ENCODE data around the gene EIF2S3.

EIF2S3 gene

GRCh38 chrX:24097741-24098260, 43.0 kb downstream of the EIF2S3 start:
- H3K4me3 ChIP-seq (ENCODE audit: low read depth, low read length): no peak overlapping the region
- TF ChIP-seq, protein P1, sequence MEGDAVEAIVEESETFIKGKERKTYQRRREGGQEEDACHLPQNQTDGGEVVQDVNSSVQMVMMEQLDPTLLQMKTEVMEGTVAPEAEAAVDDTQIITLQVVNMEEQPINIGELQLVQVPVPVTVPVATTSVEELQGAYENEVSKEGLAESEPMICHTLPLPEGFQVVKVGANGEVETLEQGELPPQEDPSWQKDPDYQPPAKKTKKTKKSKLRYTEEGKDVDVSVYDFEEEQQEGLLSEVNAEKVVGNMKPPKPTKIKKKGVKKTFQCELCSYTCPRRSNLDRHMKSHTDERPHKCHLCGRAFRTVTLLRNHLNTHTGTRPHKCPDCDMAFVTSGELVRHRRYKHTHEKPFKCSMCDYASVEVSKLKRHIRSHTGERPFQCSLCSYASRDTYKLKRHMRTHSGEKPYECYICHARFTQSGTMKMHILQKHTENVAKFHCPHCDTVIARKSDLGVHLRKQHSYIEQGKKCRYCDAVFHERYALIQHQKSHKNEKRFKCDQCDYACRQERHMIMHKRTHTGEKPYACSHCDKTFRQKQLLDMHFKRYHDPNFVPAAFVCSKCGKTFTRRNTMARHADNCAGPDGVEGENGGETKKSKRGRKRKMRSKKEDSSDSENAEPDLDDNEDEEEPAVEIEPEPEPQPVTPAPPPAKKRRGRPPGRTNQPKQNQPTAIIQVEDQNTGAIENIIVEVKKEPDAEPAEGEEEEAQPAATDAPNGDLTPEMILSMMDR (IDR thresholded peaks at IDR 0.05; ENCODE audit: low read depth, low read length): no peak
- in situ Hi-C loops (cut with HindIII; ENCODE audit: low sequenced_read_pairs): no loop called here
- no peak for DNase-seq (ENCODE audit: low read depth, low spot score)

DNA sequence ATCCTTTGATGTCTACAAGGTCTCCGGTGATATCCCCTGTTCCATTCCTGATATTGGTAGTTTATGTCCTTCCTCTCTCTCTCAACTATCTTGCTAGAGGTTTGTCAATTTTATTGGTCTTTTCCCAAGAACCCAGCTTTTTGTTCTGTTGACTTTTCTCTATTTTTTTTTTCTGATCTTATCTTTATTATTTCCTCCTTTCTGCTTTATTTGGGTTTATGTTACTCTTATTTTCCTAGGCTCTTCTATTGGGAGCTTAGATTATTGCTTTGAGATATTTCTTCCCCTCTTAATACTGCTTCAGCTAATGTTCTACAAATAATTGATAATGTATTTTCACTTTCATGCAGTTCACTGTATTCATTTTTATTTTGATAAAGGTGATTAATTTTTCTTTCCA, 44.2 kb downstream of the EIF2S3 start:
- DNase-seq (ENCODE audit: low read depth, low spot score): no peak
- in situ Hi-C loops (cut with HindIII; ENCODE audit: low sequenced_read_pairs): no loop called here
- TF ChIP-seq, protein P1 (IDR thresholded peaks at IDR 0.05; ENCODE audit: low read depth, low read length): no peak
- H3K4me3 ChIP-seq (ENCODE audit: low read depth, low read length): no peak overlapping the region

DNA sequence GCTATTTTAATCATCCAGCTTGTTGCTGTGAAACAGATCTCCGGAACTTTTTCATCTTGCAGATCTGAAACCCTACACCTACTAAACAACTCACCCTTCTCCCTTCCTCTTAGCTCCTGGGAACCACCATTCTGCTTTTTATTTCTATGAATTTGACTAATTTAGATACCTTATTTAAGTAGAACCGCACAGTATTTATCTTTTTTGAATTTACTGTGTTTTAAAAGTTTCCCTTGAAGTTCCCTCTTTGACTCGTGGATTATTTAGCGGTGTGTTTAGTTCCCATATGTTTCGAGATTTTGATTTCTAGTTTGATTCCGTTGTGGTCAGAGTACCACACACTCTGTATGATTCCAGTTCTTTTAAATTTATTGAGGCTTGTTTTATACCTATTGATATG, 44.6 kb downstream of the EIF2S3 start:
- in situ Hi-C loops (cut with HindIII; ENCODE audit: low sequenced_read_pairs): no loop called here
- no peak for DNase-seq (ENCODE audit: low read depth, low spot score)
- no peak overlapping the region for H3K4me3 ChIP-seq (ENCODE audit: low read depth, low read length)
- TF ChIP-seq, protein P1 (IDR thresholded peaks at IDR 0.05; ENCODE audit: low read depth, low read length): no peak

DNA sequence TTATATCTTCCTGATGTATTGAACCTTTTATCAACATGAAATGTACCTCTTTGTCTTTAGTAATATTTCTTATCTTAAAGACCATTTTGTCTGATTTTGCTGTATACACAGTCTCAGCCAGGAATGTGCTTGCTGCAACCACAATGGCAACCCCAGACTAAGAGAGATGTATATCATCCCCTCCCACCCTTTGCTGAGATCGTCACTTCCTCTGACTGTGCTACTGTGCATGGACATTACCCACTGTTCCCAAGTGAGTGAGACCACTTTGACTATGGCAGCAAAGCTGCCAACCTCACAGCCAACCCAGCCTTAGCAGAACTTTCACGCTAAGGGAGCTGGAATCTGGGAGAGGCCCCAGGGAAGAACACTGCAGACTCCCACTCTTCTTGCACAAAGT, 46.0 kb downstream of the EIF2S3 start:
- in situ Hi-C loops (cut with HindIII; ENCODE audit: low sequenced_read_pairs): no loop called here
- peak; percentile 14 for DNase-seq (ENCODE audit: low read depth, low spot score)
- TF ChIP-seq, protein P1 (IDR thresholded peaks at IDR 0.05; ENCODE audit: low read depth, low read length): no peak
- no peak overlapping the region for H3K4me3 ChIP-seq (ENCODE audit: low read depth, low read length)

GRCh38 chrX:24110069-24110468, 55.3 kb downstream of the EIF2S3 start:
- no peak overlapping the region for H3K4me3 ChIP-seq (ENCODE audit: low read depth, low read length)
- TF ChIP-seq, protein P1 (IDR thresholded peaks at IDR 0.05; ENCODE audit: low read depth, low read length): no peak
- in situ Hi-C loops (cut with HindIII; ENCODE audit: low sequenced_read_pairs): no loop called here
- DNase-seq (ENCODE audit: low read depth, low spot score): no peak

GRCh38 chrX:24113181-24113580, 58.4 kb downstream of the EIF2S3 start:
- DNase-seq (ENCODE audit: low read depth, low spot score): no peak
- TF ChIP-seq, protein P1 (IDR thresholded peaks at IDR 0.05; ENCODE audit: low read depth, low read length): no peak
- in situ Hi-C loops (cut with HindIII; ENCODE audit: low sequenced_read_pairs): no loop called here
- no peak overlapping the region for H3K4me3 ChIP-seq (ENCODE audit: low read depth, low read length)

- in situ Hi-C loops (cut with HindIII; ENCODE audit: low sequenced_read_pairs): no loop called here
- no peak overlapping the region for H3K4me3 ChIP-seq (ENCODE audit: low read depth, low read length)
- TF ChIP-seq, protein P1 (IDR thresholded peaks at IDR 0.05; ENCODE audit: low read depth, low read length): no peak
- DNase-seq (ENCODE audit: low read depth, low spot score): peak; percentile 71
Observed at GRCh38 chrX:24117258-24117657, 62.5 kb downstream of the EIF2S3 start.

Data from astrocyte of the spinal cord (primary cell).